ENCODE results near the gene UBR4.
"Not testable (repeated sequence)": the region's sequence is repeated elsewhere in the genome, so short reads cannot be mapped to it uniquely, and the experiment has no call there.

The UBR4 gene

GRCh38 chr1:19190468-19190867, 19.6 kb downstream of the UBR4 start:
- DNase-seq, result no peak

GRCh38 chr1:19189270-19189669, 20.8 kb downstream of the UBR4 start:
- DNase-seq, result no peak

GRCh38 chr1:19187852-19188251, 22.2 kb downstream of the UBR4 start:
- no peak for DNase-seq

GRCh38 chr1:19186001-19186400, 24.1 kb downstream of the UBR4 start:
- peak in 1 of 5 donors; percentile 22 for DNase-seq

GRCh38 chr1:19182223-19182622, 27.8 kb downstream of the UBR4 start:
- no peak for DNase-seq

GRCh38 chr1:19180265-19180657, 29.8 kb downstream of the UBR4 start:
- not testable (repeated sequence) for DNase-seq

GRCh38 chr1:19179597-19180264, 30.3 kb downstream of the UBR4 start:
- peak in 2 of 5 donors; percentile 15 to 60 for DNase-seq

- DNase-seq, result no peak
Measured at GRCh38 chr1:19178734-19179398, 31.2 kb downstream of the UBR4 start.

GRCh38 chr1:19177811-19178210, 32.3 kb downstream of the UBR4 start:
- no peak for DNase-seq

- DNase-seq, result no peak
Measured at GRCh38 chr1:19169642-19170041, 40.4 kb downstream of the UBR4 start.

- DNase-seq, result no peak
Measured at GRCh38 chr1:19167140-19167539, 42.9 kb downstream of the UBR4 start.

GRCh38 chr1:19166066-19166465, 44.0 kb downstream of the UBR4 start:
- DNase-seq, result no peak

GRCh38 chr1:19165501-19165900, 44.6 kb downstream of the UBR4 start:
- DNase-seq, result no peak

GRCh38 chr1:19164274-19165015, 45.6 kb downstream of the UBR4 start:
- DNase-seq, result no peak

GRCh38 chr1:19163261-19163660, 46.8 kb downstream of the UBR4 start:
- no peak for DNase-seq

- no peak for DNase-seq
Measured at GRCh38 chr1:19160831-19161230, 49.2 kb downstream of the UBR4 start.

- DNase-seq, result no peak
Measured at GRCh38 chr1:19157653-19158052, 52.4 kb downstream of the UBR4 start.

- no peak for DNase-seq
Measured at GRCh38 chr1:19156676-19157075, 53.4 kb downstream of the UBR4 start.

- no peak for DNase-seq
Measured at GRCh38 chr1:19154876-19155275, 55.2 kb downstream of the UBR4 start.

GRCh38 chr1:19153169-19153568, 56.9 kb downstream of the UBR4 start:
- no peak for DNase-seq

GRCh38 chr1:19151537-19151936, 58.5 kb downstream of the UBR4 start:
- DNase-seq, result no peak

- no peak for DNase-seq
Measured at GRCh38 chr1:19149736-19150135, 60.3 kb downstream of the UBR4 start.

GRCh38 chr1:19140465-19140864, 69.6 kb downstream of the UBR4 start:
- DNase-seq, result no peak

- no peak for DNase-seq
Measured at GRCh38 chr1:19139711-19140110, 70.4 kb downstream of the UBR4 start.

All from T-helper 1 cell (primary cell).